GM12874 (cell line): Measurements from ENCODE around the gene SACM1L.

Experiments
- CTCF ChIP-seq: IDR thresholded peaks from 2 replicates; pipeline ENCODE4 v1.5.1; 2011; ENCODE audit warnings: low read depth, mild to moderate bottlenecking, control low read depth, low read length, moderate library complexity; ENCODE audit not compliant: insufficient read depth

The SACM1L gene

GRCh38 chr3:45688882-45689786 is at the start of gene SACM1L:
Gene SACM1L, plus strand, starts transcription at chr3:45689396. Its CDS starts 70 bp downstream, at chr3:45689466.
- no peak for TF ChIP-seq CTCF

- no peak for TF ChIP-seq CTCF
Measured at GRCh38 chr3:45640091-45640507, 49.1 kb upstream of the SACM1L start.

- no peak for TF ChIP-seq CTCF
Measured at GRCh38 chr3:45640724-45641361, 48.4 kb upstream of the SACM1L start.

- no peak for TF ChIP-seq CTCF
Measured at GRCh38 chr3:45641756-45642155, 47.4 kb upstream of the SACM1L start.

- TF ChIP-seq CTCF: no peak
Measured at GRCh38 chr3:45642731-45643152, 46.5 kb upstream of the SACM1L start.

- no peak for TF ChIP-seq CTCF
Measured at GRCh38 chr3:45644063-45644790, 45.0 kb upstream of the SACM1L start.

- TF ChIP-seq CTCF: no peak
Measured at GRCh38 chr3:45644791-45645201, 44.4 kb upstream of the SACM1L start.
